H9 (cell line): ENCODE measurements around the gene PLEKHA7. TPM values are rescaled to one million over a fixed set of nuclear protein-coding genes. Genes with fewer than 3 reads are reported as not detected.

ENCODE experiments used
- DNase-seq: peaks from one replicate; pipeline ENCODE4 v3.0.0-alpha.2; 2017
- H2AFZ ChIP-seq: one replicate; pipeline ENCODE4 v1.6.1; 2013; ENCODE audit warnings: mild to moderate bottlenecking, low read length, control low read depth, moderate library complexity
- H2AK5ac ChIP-seq: 2 replicates; pipeline ENCODE4 v1.6.1; 2013; ENCODE audit warnings: low read length, control low read depth, mixed read lengths; ENCODE audit not compliant: insufficient read length
- H2BK120ac ChIP-seq: one replicate; pipeline ENCODE4 v1.6.1; 2013; ENCODE audit warnings: low read depth, mild to moderate bottlenecking, low read length, control low read depth, inconsistent platforms; ENCODE audit not compliant: poor library complexity, severe bottlenecking
- H2BK12ac ChIP-seq: 2 replicates; pipeline ENCODE4 v1.6.1; 2013; ENCODE audit warnings: low read length, control low read depth, mixed read lengths, low read depth; ENCODE audit not compliant: insufficient read length
- H2BK15ac ChIP-seq: 2 replicates; pipeline ENCODE4 v1.6.1; 2013; ENCODE audit warnings: low read depth, low read length, control low read depth
- H2BK20ac ChIP-seq: one replicate; pipeline ENCODE4 v1.6.1; 2013; ENCODE audit warnings: low read depth, mild to moderate bottlenecking, low read length, control low read depth, inconsistent platforms; ENCODE audit not compliant: poor library complexity, severe bottlenecking
- H2BK5ac ChIP-seq: 2 replicates; pipeline ENCODE4 v1.6.1; 2013; ENCODE audit warnings: low read length, control low read depth, mixed read lengths; ENCODE audit not compliant: insufficient read length
- H3K14ac ChIP-seq: 2 replicates; pipeline ENCODE4 v1.6.1; 2013; ENCODE audit warnings: low read length, control low read depth; ENCODE audit not compliant: insufficient read depth
- H3K18ac ChIP-seq: 2 replicates; pipeline ENCODE4 v1.6.1; 2013; ENCODE audit warnings: low read depth, mild to moderate bottlenecking, mixed read lengths, low read length, control low read depth; ENCODE audit not compliant: insufficient read length
- H3K23ac ChIP-seq: 2 replicates; pipeline ENCODE4 v1.6.1; 2013; ENCODE audit warnings: low read length, control low read depth, mixed read lengths, low read depth; ENCODE audit not compliant: insufficient read length
- H3K23me2 ChIP-seq: 2 replicates; pipeline ENCODE4 v1.6.1; 2013; ENCODE audit warnings: low read depth, mild to moderate bottlenecking, mixed read lengths, low read length, control low read depth; ENCODE audit not compliant: insufficient read length, poor library complexity, severe bottlenecking
- H3K27ac ChIP-seq: 2 replicates; pipeline ENCODE4 v1.5.1; 2013; ENCODE audit warnings: low read length, control low read depth, mixed read lengths, low read depth; ENCODE audit not compliant: insufficient read length
- H3K27me3 ChIP-seq: 2 replicates; pipeline ENCODE4 v1.6.1; 2013; ENCODE audit warnings: low read length, control low read depth, inconsistent platforms; ENCODE audit not compliant: insufficient read depth
- H3K4ac ChIP-seq: 2 replicates; pipeline ENCODE4 v1.6.1; 2013; ENCODE audit warnings: low read depth, mild to moderate bottlenecking, control low read depth, inconsistent platforms, low read length, moderate library complexity
- H3K4me1 ChIP-seq: 2 replicates; pipeline ENCODE4 v1.6.1; 2013; ENCODE audit warnings: low read length, control low read depth, inconsistent platforms; ENCODE audit not compliant: insufficient read depth
- H3K4me2 ChIP-seq: 2 replicates; pipeline ENCODE4 v1.6.1; 2013; ENCODE audit warnings: low read length, control low read depth, mixed read lengths; ENCODE audit not compliant: insufficient read length, insufficient read depth
- H3K56ac ChIP-seq: 2 replicates; pipeline ENCODE4 v1.6.1; 2013; ENCODE audit warnings: low read depth, mild to moderate bottlenecking, mixed read lengths, low read length, control low read depth; ENCODE audit not compliant: insufficient read length
- H3K79me1 ChIP-seq: 2 replicates; pipeline ENCODE4 v1.6.1; 2013; ENCODE audit warnings: low read depth, mild to moderate bottlenecking, moderate library complexity, low read length, control low read depth, inconsistent platforms; ENCODE audit not compliant: insufficient read depth, poor library complexity, severe bottlenecking
- H3K79me2 ChIP-seq: 2 replicates; pipeline ENCODE4 v1.6.1; 2013; ENCODE audit warnings: low read length, control low read depth, inconsistent platforms; ENCODE audit not compliant: insufficient read depth
- H3K9ac ChIP-seq: 2 replicates; pipeline ENCODE4 v1.6.1; 2013; ENCODE audit warnings: low read length, control low read depth, mixed read lengths; ENCODE audit not compliant: insufficient read length; ENCODE audit errors: extremely low read depth
- H3K9me3 ChIP-seq: one replicate; pipeline ENCODE4 v1.6.1; 2013; ENCODE audit warnings: low read depth, low read length, inconsistent platforms; ENCODE audit not compliant: control insufficient read depth
- H3T11ph ChIP-seq: one replicate; pipeline ENCODE4 v1.6.1; 2013; ENCODE audit warnings: mild to moderate bottlenecking, low read length, control low read depth, inconsistent platforms
- H4K20me1 ChIP-seq: one replicate; pipeline ENCODE4 v1.6.1; 2013; ENCODE audit not compliant: control insufficient read depth, insufficient read length, insufficient read depth
- H4K5ac ChIP-seq: 2 replicates; pipeline ENCODE4 v1.6.1; 2013; ENCODE audit warnings: low read depth, mild to moderate bottlenecking, mixed read lengths, low read length, control low read depth; ENCODE audit not compliant: insufficient read length
- H4K8ac ChIP-seq: replicated peaks from 2 replicates; pipeline ENCODE4 v1.6.1; 2013; ENCODE audit warnings: low read length, control low read depth, mixed read lengths, low read depth; ENCODE audit not compliant: insufficient read length
- H4K91ac ChIP-seq: 2 replicates; pipeline ENCODE4 v1.6.1; 2013; ENCODE audit warnings: low read depth, mild to moderate bottlenecking, moderate library complexity, mixed read lengths, low read length, control low read depth; ENCODE audit not compliant: insufficient read length
- H3K27ac Mint-ChIP-seq, 3 experiments: 2 replicates in 2 of 3; 3 replicates in 1 of 3; pipeline ENCODE4 v1.8.0; 2020 to 2021; ENCODE audit warnings: mixed read lengths in 3 of 3, mild to moderate bottlenecking in 1 of 3, moderate library complexity in 1 of 3
- H3K27me3 Mint-ChIP-seq: 2 replicates; pipeline ENCODE4 v1.8.0; 2021; ENCODE audit warnings: low read depth, mild to moderate bottlenecking, moderate library complexity, mixed read lengths
- H3K36me3 Mint-ChIP-seq, 3 experiments: 2 replicates in 2 of 3; 3 replicates in 1 of 3; pipeline ENCODE4 v1.8.0; 2020 to 2021; ENCODE audit warnings: low read depth in 3 of 3, mixed read lengths in 3 of 3; ENCODE audit not compliant: insufficient read depth in 1 of 3
- H3K4me1 Mint-ChIP-seq, 2 experiments: 2 replicates each; pipeline ENCODE4 v1.8.0; 2020; ENCODE audit warnings: mixed read lengths in 2 of 2
- H3K4me3 Mint-ChIP-seq, 2 experiments: 2 replicates in 1 of 2; 3 replicates in 1 of 2; pipeline ENCODE4 v1.8.0; 2020 to 2021; ENCODE audit warnings: mild to moderate bottlenecking in 2 of 2, mixed read lengths in 2 of 2, moderate library complexity in 1 of 2
- H3K9me3 Mint-ChIP-seq, 2 experiments: 2 replicates in 1 of 2; 3 replicates in 1 of 2; pipeline ENCODE4 v1.8.0; 2020; ENCODE audit warnings: mild to moderate bottlenecking in 2 of 2, mixed read lengths in 2 of 2, moderate library complexity in 1 of 2
- WGBS: extraction: QIAGEN DNeasy Blood & Tissue Kit; methylation state at CpG from one replicate; pipeline ENCODE4 v1.1.7; 2013; ENCODE audit warnings: missing lambda C conversion rate, low lambda C conversion rate, mixed read lengths; ENCODE audit not compliant: insufficient read length; ENCODE audit errors: extremely low coverage; 5-methylcytosine and 5-hydroxymethylcytosine counted together
- total RNA-seq: library from RNA; stranded (reverse); gene quantifications from 2 replicates; pipeline ENCODE4 v1.2.1, GENCODE V29; 2021
- TF ChIP-seq, protein P1 (sequence below): fragments of 200-600 bp; sonication (generic); conservative IDR thresholded peaks from 3 replicates; pipeline ENCODE4 v1.8.0; 2021; ENCODE audit warnings: antibody characterized with exemption, mild to moderate bottlenecking

PLEKHA7 gene
- total RNA-seq, 1 experiment from 2014 or later = 21.0 TPM

DNA sequence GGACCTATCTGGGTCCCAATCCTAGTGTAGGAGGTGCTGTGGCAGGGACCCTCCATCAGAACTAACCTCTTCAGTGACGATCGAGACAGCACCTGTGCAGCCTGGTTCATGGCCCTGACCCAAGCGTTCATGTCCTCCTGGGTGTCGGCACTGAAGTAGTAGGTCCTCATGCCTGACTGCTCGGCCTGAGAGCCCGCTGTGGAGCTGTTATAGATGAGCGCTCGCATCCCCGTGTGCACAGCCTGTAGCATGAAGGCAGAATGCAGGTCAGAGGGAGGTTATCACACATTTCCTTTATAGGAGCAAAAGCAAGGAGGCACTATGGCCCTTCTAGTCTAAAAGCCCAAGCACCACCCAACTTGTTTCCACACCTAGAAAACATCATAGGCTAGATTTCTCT is 172.7 kb downstream of the PLEKHA7 start:
- no peak overlapping the region for H3K14ac ChIP-seq
- no peak overlapping the region for H2BK15ac ChIP-seq
- no peak overlapping the region for H2AK5ac ChIP-seq
- Mint-ChIP-seq H3K4me3 (no peak overlapping the region), H3K4me1 (peaks cover 8 to 16% of the 10 kb centered on the region in 2 experiments), H3K36me3 (peaks cover 6 to 20% (median 15%) of the 10 kb centered on the region in 3 experiments; a peak in 6 of 7 replicates), H3K27me3 (no peaks in the 10 kb centered on the region), H3K27ac (peak overlapping the region in 1 of 3 experiments; percentile 81; a peak in 1 of 7 replicates), H3K9me3 (no peaks in the 10 kb centered on the region)
- H2BK20ac ChIP-seq = no peak overlapping the region
- no peaks in the 10 kb centered on the region for H3K23me2 ChIP-seq
- H2BK12ac ChIP-seq = no peak overlapping the region
- no peak overlapping the region for H4K8ac ChIP-seq
- H3K9ac ChIP-seq = no peak overlapping the region
- no peak overlapping the region for H2BK5ac ChIP-seq
- H3K27me3 ChIP-seq = no peaks in the 10 kb centered on the region
- H3T11ph ChIP-seq = no peak overlapping the region
- H4K91ac ChIP-seq = no peak overlapping the region
- TF ChIP-seq, protein P1, sequence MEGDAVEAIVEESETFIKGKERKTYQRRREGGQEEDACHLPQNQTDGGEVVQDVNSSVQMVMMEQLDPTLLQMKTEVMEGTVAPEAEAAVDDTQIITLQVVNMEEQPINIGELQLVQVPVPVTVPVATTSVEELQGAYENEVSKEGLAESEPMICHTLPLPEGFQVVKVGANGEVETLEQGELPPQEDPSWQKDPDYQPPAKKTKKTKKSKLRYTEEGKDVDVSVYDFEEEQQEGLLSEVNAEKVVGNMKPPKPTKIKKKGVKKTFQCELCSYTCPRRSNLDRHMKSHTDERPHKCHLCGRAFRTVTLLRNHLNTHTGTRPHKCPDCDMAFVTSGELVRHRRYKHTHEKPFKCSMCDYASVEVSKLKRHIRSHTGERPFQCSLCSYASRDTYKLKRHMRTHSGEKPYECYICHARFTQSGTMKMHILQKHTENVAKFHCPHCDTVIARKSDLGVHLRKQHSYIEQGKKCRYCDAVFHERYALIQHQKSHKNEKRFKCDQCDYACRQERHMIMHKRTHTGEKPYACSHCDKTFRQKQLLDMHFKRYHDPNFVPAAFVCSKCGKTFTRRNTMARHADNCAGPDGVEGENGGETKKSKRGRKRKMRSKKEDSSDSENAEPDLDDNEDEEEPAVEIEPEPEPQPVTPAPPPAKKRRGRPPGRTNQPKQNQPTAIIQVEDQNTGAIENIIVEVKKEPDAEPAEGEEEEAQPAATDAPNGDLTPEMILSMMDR = no peak
- H3K79me1 ChIP-seq = no peaks in the 10 kb centered on the region
- H3K18ac ChIP-seq = no peak overlapping the region
- no peaks in the 10 kb centered on the region for H3K9me3 ChIP-seq
- H3K4ac ChIP-seq = no peak overlapping the region
- no CpG with 5 or more reads among the region's 9 CpGs for WGBS
- H3K56ac ChIP-seq = no peak overlapping the region
- H2AFZ ChIP-seq = no peak overlapping the region
- H4K5ac ChIP-seq = no peak overlapping the region
- DNase-seq = no peak
- no peaks in the 10 kb centered on the region for H4K20me1 ChIP-seq
- no peak overlapping the region for H3K27ac ChIP-seq
- H2BK120ac ChIP-seq = no peak overlapping the region
- no peaks in the 10 kb centered on the region for H3K79me2 ChIP-seq
- no peak overlapping the region for H3K4me2 ChIP-seq
- H3K23ac ChIP-seq = no peak overlapping the region
- H3K4me1 ChIP-seq = no peaks in the 10 kb centered on the region
